ENCODE measurements around the gene CYS1. TPM values are rescaled to one million over a fixed set of nuclear protein-coding genes. Genes with fewer than 3 reads are reported as not detected.
"Not testable (repeated sequence)": the region's sequence is repeated elsewhere in the genome, so short reads cannot be mapped to it uniquely, and the experiment has no call there.

The CYS1 gene
- 3.2 TPM for total RNA-seq
- long read RNA-seq, transcript CYS1-201 (3 exons, 2,738 nt) = major isoform, 11 of 11 reads
- long read RNA-seq, partial matches to known transcripts = 0 of 11 reads
- long read RNA-seq, other reads (novel, unspliced or antisense) = 0 of 11 reads

DNA sequence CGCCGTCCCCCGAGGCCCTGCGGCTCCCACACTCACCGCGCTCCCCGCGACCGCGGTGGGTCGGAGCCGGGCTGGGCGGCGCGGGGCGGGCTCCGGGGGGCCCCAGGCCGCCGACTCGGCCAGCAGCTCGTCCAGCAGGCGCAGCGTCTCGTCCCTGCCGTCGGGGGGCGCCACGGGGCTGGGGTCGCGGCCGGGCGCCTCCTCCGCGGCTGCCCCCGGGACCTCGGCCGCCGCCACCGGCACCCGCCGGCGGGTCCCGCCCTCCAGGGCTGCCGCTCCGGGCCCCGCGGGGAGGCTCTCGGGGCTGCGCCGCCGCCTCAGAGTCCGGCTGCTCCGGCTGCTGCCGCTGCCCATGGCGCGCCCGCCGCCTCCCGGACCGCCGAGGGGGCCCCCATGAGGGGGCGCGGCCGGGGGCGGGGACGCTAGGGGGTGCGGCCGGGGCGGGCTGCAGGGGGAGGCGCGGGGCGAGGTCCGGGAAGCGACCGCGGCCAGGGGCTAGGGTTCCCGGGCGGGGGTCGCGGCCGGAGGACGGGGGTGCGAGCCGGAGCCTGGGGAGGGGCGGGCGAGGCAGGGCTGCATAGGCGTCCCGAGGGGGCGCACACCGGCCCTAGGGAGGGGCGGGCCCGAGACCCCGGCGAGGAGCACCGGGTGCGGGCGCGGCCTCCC lies at the start of gene CYS1:
Gene CYS1, minus strand, starts transcription at position 542 of the 666 bp plus-strand sequence. Its CDS starts 188 bp downstream, at position 354.
- intact Hi-C loops (cut with DNase I) = no loop called here
- DNase-seq (ENCODE audit: missing footprints) (no peak), ATAC-seq (peak; percentile 43)

GRCh38 chr2:10129490-10129889 lies 49.3 kb upstream of the CYS1 start:
- intact Hi-C loops (cut with DNase I) = loop anchor here (10.0 kb wide), 1 partner anchor 175 kb away; the partner anchor contains the start of gene HPCAL1
- DNase-seq (ENCODE audit: missing footprints) (no peak), ATAC-seq (no peak)

DNA sequence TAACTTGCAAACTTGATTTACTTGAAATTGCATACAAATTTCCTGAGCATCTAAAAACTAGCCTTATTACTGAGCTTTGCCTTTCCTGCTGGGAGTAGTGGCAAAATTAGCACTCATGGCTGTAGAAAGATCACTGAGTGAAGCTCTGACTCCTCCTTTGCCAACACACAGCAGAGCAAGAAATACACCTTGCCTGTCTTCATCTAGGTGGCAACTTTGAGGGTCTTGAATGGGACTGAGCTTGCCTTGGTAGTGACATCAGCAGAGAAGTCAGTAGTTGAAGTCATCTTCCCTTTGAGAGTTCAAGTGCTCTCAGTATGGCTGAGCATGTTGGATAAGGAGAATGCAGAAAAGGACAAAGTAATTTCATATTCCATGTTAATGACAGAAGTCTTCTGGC lies 48.2 kb upstream of the CYS1 start:
- ATAC-seq (no peak), DNase-seq (ENCODE audit: missing footprints) (no peak)
- intact Hi-C loops (cut with DNase I) = loop anchor here (10.0 kb wide), 1 partner anchor 176 kb away; the partner anchor contains the start of gene HPCAL1

DNA sequence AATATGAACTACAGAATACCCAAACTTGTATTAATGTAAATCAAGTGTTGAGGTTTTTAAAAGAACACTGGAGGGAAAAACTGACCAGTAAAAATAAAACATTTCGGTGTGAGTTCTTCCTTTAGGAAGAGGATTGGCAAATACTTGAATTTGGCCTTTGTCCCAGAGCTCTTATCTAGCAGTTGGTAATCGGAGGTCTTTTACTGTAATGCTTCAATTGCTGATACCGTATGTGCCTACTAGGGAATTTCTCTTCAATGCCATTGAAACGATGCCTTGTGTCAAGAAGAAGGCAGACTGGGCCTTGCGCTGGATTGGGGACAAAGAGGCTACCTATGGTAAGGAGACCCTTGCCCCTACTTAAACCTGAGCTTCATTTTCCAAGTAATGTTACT lies 46.4 kb upstream of the CYS1 start:
- DNase-seq (ENCODE audit: missing footprints) (no peak), ATAC-seq (no peak)
- intact Hi-C loops (cut with DNase I) = loop anchor here (10.0 kb wide), 1 partner anchor 178 kb away; the partner anchor contains the start of gene HPCAL1

- no peak for DNase-seq (ENCODE audit: missing footprints)
- ATAC-seq = no peak
- intact Hi-C loops (cut with DNase I) = loop anchor here (10.0 kb wide), 1 partner anchor 179 kb away; the partner anchor contains the start of gene HPCAL1
Measured at GRCh38 chr2:10125842-10126631, 45.8 kb upstream of the CYS1 start.

GRCh38 chr2:10124538-10125045 lies 44.4 kb upstream of the CYS1 start:
- DNase-seq (ENCODE audit: missing footprints) (no peak), ATAC-seq (no peak)
- intact Hi-C loops (cut with DNase I) = loop anchor here (1.0 to 10.0 kb wide), 4 partner anchors 180 to 533 kb away; partner anchors contain the start of gene HPCAL1

GRCh38 chr2:10123281-10123680 lies 43.1 kb upstream of the CYS1 start:
- ATAC-seq = no peak

DNA sequence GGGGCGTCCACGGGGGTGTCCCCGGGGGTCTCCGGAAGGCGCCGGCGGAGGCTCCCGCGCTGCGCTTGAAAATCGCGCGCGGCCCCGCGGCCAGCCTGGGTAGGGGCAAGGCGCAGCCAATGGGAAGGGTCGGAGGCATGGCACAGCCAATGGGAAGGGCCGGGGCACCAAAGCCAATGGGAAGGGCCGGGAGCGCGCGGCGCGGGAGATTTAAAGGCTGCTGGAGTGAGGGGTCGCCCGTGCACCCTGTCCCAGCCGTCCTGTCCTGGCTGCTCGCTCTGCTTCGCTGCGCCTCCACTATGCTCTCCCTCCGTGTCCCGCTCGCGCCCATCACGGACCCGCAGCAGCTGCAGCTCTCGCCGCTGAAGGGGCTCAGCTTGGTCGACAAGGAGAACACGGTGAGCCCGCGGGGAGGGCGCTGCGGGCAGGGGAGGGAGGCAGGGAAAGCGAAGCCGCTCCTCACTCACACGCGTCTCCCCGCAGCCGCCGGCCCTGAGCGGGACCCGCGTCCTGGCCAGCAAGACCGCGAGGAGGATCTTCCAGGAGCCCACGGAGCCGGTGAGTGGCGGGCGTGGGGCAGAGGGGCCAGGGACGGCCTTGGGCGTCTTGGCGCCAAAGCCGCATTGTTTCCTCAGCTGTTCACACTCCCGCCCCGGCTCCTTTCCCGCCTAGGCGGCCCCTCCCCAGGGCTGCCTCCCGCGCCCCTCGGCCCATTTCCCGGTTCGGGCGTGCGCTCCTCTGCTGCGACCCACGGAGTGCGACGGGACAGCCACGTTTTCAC lies 42.5 kb upstream of the CYS1 start, which contains the start of gene RRM2:
Gene RRM2, plus strand, starts transcription at position 240 of the 781 bp plus-strand sequence. Its CDS starts 60 bp downstream, at position 300.
- ATAC-seq (peak; percentile 92), DNase-seq (ENCODE audit: missing footprints) (peak; percentile 96)
- intact Hi-C loops (cut with DNase I) = loop anchor here (5.0 to 10.0 kb wide), 2 partner anchors 182 to 535 kb away; partner anchors contain the start of gene HPCAL1

More at GRCh38 chr2:10123281-10123680, 43.1 kb upstream of the CYS1 start:
- no peak for DNase-seq (ENCODE audit: missing footprints)
- intact Hi-C loops (cut with DNase I) = loop anchor here (5.0 to 10.0 kb wide), 2 partner anchors 182 to 534 kb away; partner anchors contain the start of gene HPCAL1

DNA sequence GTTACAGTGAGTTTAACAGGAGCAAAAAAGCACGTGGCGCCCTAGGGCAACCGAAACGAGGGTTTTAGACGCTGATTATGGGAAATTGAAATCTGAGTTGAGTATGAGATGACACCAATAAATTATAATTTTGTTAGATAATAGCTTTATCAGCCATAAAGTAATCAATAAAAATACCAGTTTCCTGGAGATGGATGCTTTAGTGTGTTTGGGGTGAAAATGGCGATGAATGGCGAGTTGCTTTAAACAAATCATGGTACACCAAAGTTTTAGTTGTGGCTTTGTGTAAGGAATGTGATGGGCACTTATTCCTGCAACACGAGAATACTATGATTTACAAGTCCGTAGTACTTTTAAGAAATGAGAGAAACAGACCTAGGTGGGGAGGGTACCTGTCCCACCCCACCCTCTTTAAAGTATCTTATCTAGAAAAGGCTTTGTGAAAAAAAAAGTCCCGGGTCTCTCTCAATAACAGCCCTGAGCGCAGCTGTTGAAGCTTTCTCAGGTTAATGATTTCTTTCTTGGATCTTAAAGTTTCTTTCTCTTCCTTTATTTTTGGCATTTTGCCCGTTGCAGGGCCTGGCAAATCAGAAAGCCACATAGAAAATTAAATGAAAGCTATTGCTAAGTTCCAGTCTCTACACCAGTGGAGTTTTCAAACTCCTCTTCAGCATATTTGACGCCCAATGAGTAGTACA lies 40.8 kb upstream of the CYS1 start:
- no peak for DNase-seq (ENCODE audit: missing footprints)
- ATAC-seq = no peak
- intact Hi-C loops (cut with DNase I) = loop anchor here (5.0 to 10.0 kb wide), 2 partner anchors 184 to 536 kb away; partner anchors contain the start of gene HPCAL1

DNA sequence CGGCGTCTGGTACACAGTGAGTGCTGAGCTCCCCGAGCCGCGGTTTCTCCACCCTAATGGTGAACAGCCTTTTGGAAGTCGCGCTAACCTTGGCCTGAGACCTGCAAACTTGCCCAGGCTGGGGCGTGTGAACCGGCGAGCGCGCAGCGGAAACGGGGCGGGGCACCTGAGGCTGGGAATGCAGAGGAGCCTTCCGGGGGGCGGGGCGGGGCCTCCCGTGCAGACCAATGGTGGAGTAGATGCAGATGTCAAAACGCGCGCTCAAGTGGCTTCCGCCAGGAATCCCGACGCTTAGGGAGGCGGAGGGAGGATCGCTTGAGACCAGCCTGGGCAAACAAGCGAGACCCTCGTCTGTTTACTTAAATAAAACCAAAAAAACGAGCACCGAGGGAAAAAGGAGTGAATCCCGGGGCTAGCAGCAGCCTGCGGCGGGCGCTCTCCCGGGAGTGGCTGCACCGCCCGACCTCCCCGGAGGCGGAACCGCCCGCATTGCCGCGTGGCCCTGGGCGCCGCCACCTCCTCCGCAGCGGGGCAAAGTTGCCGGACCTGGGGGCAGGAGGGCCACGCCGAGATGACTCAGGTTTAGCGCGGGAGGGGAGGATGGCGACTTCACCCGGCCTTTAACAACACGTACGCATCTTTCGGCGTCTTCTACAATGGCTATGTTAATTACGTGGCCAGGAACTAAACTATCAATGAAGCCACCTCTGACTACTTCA lies 40.1 kb upstream of the CYS1 start:
- ATAC-seq (peak; percentile 95), DNase-seq (ENCODE audit: missing footprints) (peak; percentile 98)
- intact Hi-C loops (cut with DNase I) = loop anchor here (5.0 to 10.0 kb wide), 2 partner anchors 184 to 537 kb away; partner anchors contain the start of gene HPCAL1

GRCh38 chr2:10119601-10120157 lies 39.5 kb upstream of the CYS1 start:
- no peak for DNase-seq (ENCODE audit: missing footprints)
- intact Hi-C loops (cut with DNase I) = loop anchor here (5.0 to 10.0 kb wide), 2 partner anchors 185 to 538 kb away; partner anchors contain the start of gene HPCAL1
- ATAC-seq = no peak

DNA sequence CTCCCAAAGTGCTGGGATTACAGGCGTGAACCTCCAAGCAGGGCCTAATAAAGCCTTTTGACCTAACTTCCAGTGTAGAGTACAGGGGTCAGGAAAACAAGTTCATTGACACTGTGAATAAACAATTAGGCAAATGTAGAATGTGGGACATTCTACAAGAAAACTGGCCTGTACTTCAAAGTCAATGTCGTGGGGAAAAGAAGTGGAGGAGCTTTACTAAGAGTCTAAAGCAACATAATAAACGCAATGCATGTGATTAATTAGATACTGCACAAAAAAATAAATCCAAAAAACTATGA lies 38.8 kb upstream of the CYS1 start:
- intact Hi-C loops (cut with DNase I) = no loop called here
- ATAC-seq (no peak), DNase-seq (ENCODE audit: missing footprints) (no peak)

DNA sequence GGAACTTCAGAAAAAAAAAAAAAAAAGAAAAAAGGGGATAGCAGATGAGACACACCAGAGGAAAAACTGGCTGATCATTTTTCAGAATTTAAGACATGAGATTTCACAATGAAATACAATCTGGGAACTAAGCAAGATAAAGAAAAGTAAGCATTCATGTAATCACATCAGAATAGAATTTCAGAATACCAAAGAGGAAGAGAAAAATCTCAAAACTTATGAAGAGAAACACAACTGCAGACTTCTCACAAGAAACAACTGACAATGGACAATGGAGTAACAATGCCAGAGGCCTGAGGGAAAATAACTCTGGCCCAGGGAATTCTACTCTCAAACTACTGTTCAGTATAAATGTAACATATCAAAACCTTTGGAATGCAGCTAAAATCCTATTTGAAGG lies 29.1 kb upstream of the CYS1 start:
- intact Hi-C loops (cut with DNase I) = no loop called here
- no peak for DNase-seq (ENCODE audit: missing footprints)
- ATAC-seq = no peak

- ATAC-seq; DNase-seq (ENCODE audit: missing footprints); intact Hi-C loops (cut with DNase I): not testable (repeated sequence)
Measured at GRCh38 chr2:10104906-10105305, 24.7 kb upstream of the CYS1 start.

DNA sequence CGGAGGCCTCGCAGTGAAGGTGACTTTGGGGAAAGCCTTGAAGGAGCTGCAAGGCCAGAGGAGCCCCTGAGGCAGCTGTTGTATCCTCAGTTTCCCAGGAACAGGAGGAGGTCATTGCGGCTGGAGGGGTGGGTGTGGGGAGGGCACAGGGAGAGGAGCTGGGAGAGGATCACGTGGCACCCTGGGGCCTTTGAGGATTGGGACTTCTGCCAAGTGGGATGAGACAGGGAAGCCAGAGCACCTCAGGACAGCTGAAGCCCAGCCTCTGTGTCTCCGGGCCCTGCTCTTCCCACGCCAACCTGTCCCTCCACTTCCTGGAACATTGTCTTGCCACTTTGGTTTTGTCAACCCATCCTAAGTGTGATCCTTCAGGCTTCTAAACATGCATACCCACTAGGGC lies 23.0 kb upstream of the CYS1 start:
- intact Hi-C loops (cut with DNase I) = no loop called here
- no peak for DNase-seq (ENCODE audit: missing footprints)
- no peak for ATAC-seq

DNA sequence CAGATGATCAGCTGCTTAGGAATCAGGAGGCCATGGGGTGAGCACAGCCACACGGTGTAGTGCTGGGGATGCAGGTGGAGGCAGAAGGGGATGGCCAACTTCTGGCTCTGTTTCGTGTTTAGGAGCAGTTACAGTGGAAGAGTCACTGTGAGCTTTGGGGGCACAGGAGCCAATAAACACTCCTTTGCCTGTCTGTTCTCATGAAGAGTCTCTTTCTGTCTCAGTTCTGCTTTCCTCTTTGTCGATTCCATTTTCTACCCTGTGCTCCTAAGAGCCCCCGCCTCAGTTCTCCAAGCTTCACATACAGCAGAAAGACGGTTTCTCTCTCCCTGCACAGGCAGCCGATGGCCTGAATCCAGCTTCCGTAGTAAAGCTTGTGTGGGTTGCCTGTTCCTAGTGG lies 21.3 kb upstream of the CYS1 start:
- no peak for DNase-seq (ENCODE audit: missing footprints)
- intact Hi-C loops (cut with DNase I) = no loop called here
- ATAC-seq = no peak
